B cell (primary cell): Measurements from ENCODE around the gene NTRK3.

Source experiments
- EZH2 ChIP-seq: IDR thresholded peaks from 2 replicates; pipeline ENCODE4 v1.6.1; 2012; ENCODE audit warnings: borderline replicate concordance, low read depth, mild to moderate bottlenecking, moderate library complexity, low read length; ENCODE audit not compliant: insufficient read depth, poor library complexity, severe bottlenecking
- TF ChIP-seq, protein P1 (sequence below): fragments of 200-600 bp; IDR thresholded peaks from one replicate; pipeline ENCODE4 v1.8.0; 2022; ENCODE audit warnings: antibody characterized with exemption, mild to moderate bottlenecking

DNA sequence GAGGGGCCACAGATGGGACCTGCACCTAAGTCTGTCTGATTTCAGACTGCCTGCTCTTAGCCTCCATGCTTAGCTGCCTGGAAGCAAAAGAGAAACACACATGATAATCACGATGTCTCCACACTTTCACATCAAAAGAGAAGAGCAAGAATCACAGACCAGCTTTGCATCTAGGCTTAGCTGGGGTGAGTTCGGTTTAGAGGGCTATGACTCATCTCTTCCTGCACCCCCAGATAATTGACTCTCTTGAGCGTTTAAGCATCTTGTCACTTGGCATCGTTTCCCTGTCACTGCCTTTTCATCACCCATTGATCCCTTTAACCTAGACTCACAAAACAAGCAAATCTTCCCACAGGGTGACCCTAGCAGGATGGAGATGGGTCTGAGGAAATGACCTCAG lies 124.0 kb downstream of the NTRK3 start:
- TF ChIP-seq, protein P1, sequence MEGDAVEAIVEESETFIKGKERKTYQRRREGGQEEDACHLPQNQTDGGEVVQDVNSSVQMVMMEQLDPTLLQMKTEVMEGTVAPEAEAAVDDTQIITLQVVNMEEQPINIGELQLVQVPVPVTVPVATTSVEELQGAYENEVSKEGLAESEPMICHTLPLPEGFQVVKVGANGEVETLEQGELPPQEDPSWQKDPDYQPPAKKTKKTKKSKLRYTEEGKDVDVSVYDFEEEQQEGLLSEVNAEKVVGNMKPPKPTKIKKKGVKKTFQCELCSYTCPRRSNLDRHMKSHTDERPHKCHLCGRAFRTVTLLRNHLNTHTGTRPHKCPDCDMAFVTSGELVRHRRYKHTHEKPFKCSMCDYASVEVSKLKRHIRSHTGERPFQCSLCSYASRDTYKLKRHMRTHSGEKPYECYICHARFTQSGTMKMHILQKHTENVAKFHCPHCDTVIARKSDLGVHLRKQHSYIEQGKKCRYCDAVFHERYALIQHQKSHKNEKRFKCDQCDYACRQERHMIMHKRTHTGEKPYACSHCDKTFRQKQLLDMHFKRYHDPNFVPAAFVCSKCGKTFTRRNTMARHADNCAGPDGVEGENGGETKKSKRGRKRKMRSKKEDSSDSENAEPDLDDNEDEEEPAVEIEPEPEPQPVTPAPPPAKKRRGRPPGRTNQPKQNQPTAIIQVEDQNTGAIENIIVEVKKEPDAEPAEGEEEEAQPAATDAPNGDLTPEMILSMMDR: no peak
- TF ChIP-seq EZH2: no peak
